KOPT-K1 (cell line): Measurements from ENCODE around the gene DAGLB.
A peak's percentile ranks its signal among the peaks of the same experiment; 100 is the strongest.

Source experiments
- H3K27ac ChIP-seq: fragments of 200-600 bp; sonication (generic); 2 replicates; pipeline ENCODE4 v1.5.1; 2016; ENCODE audit warnings: antibody characterized with exemption, mild to moderate bottlenecking, low read depth, low read length; ENCODE audit not compliant: poor library complexity, severe bottlenecking
- H3K36me3 ChIP-seq: fragments of 200-600 bp; sonication (generic); 2 replicates; pipeline ENCODE4 v1.5.1; 2017; ENCODE audit warnings: antibody characterized with exemption, mild to moderate bottlenecking, low read length, moderate library complexity; ENCODE audit not compliant: insufficient read depth
- H3K9me3 ChIP-seq: fragments of 200-600 bp; sonication (generic); 2 replicates; pipeline ENCODE4 v1.5.1; 2017; ENCODE audit warnings: antibody characterized with exemption, low read length, mild to moderate bottlenecking; ENCODE audit not compliant: insufficient read depth, poor library complexity, severe bottlenecking

Gene DAGLB

DNA sequence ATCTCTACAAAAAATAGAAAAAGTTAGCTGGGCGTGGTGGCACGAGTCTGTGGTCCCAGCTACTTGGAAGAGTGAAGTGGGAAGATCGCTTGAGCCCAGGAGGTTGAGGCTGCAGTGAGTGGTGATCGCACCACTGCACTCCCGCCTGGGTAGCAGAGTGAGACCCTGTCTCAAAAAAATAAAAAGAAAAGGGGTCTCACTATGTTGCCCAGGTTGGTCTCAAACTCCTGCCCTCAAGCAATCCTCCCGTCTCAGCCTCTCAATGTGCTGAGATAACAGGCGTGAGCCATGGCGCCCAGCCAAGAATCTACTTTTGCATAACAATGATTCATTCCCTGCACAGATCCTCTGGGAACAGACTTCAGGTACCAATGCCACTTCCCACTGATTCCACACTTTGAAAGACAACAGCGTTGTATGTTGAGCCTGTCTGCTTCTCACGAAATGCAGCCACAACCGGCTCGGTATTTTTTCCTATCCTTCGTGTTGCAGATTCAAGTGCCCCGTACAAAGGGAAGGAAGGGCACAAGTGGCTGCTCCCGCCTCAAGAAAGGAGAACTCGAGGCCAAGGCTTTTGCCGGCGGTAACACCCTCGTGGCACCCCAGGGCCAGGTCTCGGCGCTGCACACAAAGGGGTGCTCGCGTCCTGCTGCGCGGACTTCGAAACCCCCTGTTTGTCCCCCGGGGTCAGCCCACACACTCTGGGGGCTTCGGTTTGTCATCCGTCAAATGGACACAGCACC is 745 bp downstream of the DAGLB start:
- Histone ChIP-seq H3K36me3 (peaks cover 41% of the 10 kb centered on the region), H3K27ac (peak overlapping the region; percentile 65), H3K9me3 (no peaks in the 10 kb centered on the region)

DNA sequence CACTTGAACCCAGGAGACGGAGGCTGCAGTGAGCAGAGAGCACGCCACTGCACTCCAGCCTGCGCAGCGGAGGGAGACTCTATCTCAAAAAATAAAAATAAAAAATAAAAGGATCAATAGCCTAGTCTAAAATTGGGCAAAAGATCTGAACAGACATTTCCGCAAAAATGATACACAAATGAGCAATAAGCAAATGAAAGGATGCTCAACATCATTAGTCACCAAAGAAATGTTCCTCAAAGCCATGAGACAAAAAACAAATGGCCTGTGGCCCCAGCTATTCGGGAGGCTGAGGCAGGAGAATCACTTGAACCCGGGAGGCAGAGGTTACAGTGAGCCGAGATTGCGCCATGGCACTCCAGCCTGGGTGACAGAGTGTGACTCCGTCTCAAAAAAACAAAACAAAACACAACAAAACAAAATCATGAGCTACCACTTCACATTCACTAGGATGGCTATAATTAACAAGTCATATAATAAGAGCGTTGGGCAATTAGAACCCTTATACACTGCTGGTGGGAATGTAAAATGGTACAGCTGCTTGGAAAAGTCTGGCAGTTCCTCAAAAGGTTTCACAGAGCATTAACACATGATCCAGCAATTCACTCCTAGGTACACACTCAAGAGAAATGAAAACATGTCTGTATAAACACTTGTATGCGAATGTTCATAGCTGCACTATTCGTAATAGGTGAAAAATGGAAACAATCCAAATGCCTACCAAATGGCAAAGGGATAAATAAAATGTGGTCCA is 3.1 kb downstream of the DAGLB start:
- no peak overlapping the region for H3K27ac ChIP-seq
- no peaks in the 10 kb centered on the region for H3K9me3 ChIP-seq
- H3K36me3 ChIP-seq = peaks cover 55% of the 10 kb centered on the region

DNA sequence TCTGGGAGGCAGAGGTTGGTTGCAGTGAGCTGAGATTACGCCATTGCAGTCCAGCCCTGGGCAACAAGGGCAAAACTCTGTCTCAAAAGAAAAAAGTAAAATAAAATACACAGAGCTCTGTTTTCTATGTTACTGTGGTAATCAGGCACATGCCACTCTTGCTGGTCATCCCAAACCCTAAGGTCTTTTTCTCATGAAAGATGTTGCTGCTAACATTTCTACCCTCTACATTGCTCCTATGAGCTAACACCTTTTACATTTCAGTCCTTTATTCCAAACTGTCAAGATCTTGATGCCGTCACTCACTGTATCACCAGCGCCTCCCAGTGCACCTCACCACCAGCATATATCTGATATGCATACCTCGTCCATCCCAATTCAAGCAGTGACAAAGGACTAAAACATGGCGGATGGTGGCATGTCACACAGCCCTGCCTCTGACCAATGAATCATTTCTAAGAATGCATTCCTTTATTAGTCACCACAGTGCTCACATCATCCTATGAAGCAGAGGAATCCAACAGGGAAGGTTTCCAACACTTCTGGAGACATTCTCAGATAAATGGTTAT is 4.3 kb downstream of the DAGLB start:
- peaks cover 55% of the 10 kb centered on the region for H3K36me3 ChIP-seq

DNA sequence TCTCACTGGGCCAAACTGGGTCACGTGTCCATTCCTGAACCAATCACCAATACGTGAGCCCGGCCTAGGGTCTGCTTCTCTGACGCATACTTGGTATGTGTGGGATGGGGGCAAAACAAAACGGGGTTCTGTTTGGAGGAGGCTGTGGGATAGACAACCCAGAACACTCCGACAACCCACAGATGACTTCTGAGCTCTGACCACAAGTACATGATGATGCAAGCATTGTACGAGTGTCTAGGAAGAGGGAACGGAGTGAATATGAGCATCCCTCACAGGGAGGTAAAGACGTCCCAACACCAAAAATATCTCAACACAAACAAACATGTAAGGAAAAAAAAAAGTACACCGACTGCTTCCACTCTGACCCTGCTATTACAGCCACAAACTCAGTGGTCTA is 5.6 kb downstream of the DAGLB start:
- H3K27ac ChIP-seq = no peak overlapping the region
- no peaks in the 10 kb centered on the region for H3K9me3 ChIP-seq
- H3K36me3 ChIP-seq = peaks cover 55% of the 10 kb centered on the region

More for the DNA sequence above, 4.3 kb downstream of the DAGLB start:
- Histone ChIP-seq H3K27ac (no peak overlapping the region), H3K9me3 (no peaks in the 10 kb centered on the region)

DNA sequence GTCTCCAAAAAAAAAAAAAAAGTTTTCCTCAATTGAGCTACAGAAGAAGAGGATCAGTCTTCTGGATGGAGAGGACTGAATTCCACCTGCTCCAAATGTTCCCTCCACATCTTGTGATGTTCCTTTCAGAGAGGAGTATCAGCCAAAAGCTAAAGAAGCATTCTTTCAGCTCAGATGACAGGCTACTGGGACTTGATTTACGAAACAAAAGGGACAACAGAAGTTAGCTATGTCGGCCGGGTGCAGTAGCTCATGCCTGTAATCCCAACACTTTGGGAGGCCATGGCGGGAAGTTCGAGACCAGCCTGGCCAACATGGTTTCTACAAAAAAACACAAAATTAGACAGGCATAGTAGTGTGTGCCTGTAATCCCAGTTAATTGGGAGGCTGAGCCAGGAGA is 7.4 kb downstream of the DAGLB start:
- no peaks in the 10 kb centered on the region for H3K9me3 ChIP-seq
- no peak overlapping the region for H3K27ac ChIP-seq
- peaks cover 48% of the 10 kb centered on the region for H3K36me3 ChIP-seq

DNA sequence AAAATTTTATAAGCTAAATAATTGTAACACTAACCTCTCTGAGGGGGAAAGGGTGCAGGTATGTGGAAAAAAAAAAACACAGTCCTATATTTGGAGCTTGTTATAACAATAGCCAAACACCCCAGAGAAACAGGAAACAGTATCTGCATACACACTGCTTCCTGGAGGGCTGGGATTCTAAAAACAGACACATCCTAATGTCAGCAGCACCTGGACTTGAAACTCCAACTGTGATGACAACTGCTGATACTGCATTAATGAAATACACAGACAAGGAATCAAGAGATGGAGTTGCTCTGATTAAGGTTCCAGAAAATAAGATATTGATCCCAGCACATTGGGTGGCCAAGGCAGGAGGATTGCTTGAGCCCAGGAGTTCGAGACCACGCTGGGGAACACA is 9.3 kb downstream of the DAGLB start:
- Histone ChIP-seq H3K36me3 (peaks cover 48% of the 10 kb centered on the region), H3K9me3 (no peaks in the 10 kb centered on the region), H3K27ac (peak overlapping the region; percentile 19)

DNA sequence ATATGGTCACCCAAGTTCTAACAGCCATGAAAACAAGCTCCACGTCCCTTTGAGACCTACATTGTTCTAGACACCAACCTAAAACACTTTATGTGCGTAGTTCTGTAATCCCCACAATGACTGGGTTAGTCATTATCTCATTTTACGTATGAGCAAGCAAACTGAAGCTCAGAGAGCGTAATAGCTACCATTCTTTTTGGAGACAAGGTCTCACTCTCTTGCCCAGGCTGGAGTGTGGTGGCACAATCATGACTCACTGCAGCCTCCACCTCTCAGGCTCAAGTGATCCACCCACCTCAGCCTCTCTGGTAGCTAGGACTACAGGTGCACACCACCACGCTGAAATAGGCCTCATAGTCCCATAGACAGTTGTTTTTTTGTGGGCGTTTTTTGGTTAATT is 10.5 kb downstream of the DAGLB start:
- Histone ChIP-seq H3K36me3 (peaks cover 46% of the 10 kb centered on the region), H3K27ac (no peak overlapping the region), H3K9me3 (no peaks in the 10 kb centered on the region)

DNA sequence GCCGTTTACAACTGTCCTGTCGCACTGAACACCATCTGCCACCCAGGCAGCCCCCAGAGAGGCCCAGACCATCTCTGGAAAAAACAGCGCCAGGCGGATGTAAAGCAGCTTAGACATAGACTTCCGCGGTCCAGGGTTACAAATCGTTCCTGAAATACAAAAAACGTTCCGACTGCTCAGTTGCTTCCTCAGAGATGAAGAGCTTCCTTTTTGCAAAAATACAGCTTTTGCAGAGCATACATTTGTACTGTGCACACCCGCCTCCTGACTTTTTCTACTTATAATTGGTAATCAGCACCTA is 11.4 kb downstream of the DAGLB start:
- Histone ChIP-seq H3K36me3 (peaks cover 47% of the 10 kb centered on the region), H3K27ac (no peak overlapping the region), H3K9me3 (no peaks in the 10 kb centered on the region)

DNA sequence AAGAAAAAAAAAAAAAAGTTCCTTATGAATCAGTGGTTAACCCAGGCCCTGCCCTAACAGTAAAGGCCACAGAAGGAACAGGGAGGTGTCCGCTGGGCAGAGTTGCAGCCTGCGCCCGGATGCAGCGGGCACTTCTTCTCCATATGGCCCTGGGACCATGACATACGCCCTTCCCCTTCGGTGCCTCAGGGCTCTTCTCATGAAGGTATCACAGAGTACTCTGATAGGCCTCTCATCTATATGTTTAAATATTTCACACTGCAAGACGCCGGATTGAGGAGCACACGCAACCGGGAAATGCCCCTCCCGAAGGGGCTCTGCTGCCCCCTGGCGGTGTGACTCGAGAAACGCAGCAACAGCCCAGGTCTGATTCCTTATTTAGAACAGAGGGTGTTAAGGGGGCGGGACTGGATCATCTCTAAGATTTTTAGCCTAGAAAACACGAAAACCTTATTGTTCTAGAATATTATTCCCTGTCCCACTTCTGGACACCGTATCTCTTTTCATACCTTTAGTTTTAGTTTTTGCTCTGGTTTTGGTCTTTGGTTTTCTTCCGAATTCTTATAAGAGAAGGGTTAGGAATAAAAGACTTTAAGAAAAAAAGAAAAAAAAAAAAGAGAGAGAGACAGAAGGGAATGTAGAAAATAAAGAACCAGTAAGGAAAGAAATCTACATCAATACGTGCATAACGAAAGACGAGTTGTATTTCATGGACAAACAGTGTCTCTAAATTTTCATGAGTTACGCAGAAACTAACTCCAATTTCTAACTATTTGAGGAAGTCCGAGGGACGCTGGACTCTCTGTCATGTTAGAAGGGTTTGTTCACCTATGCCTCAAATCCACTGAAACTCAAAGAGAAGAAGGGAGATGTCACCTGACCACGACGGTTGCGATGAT is 12.0 kb downstream of the DAGLB start:
- no peaks in the 10 kb centered on the region for H3K9me3 ChIP-seq
- H3K27ac ChIP-seq = no peak overlapping the region
- peaks cover 53% of the 10 kb centered on the region for H3K36me3 ChIP-seq

DNA sequence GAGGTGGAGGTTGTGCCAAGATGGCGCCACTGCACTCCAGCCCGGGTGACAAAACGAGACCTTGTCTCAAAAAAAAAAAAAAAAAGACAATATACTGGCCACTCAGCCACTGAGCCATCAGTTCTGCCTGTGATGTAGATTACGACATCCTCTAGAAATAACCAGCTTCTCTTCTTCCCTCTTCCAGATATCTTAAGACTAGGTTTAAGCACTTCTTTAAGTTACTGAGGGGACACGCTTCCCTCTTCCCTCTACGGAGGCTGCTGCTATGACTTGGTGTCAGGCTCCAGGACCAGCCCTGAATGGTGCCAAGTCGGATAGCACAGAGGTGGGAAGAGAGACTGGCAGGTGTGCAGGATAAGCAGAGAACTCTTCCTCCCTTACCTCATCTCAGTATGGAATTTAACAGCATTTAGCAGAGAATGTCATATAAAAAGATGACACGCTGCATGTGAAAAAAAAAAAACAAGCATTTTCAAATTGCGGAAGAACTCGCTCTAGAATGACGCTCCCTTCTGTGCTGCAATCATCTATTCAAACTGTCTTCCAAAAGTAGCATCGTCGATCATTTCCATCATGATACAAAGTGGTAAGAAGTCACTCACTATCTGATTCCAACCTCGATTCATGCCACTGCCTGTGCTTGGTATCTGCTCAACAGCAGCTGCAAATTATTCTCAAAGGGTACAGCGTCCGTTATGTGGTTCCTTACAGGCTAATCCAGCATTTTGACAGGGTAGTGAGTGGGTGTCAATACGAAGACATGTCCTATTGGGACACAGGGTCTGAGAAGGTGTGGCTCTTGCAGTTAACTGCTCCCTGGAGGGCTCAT is 13.8 kb downstream of the DAGLB start:
- no peaks in the 10 kb centered on the region for H3K9me3 ChIP-seq
- peaks cover 59% of the 10 kb centered on the region for H3K36me3 ChIP-seq
- H3K27ac ChIP-seq = no peak overlapping the region

DNA sequence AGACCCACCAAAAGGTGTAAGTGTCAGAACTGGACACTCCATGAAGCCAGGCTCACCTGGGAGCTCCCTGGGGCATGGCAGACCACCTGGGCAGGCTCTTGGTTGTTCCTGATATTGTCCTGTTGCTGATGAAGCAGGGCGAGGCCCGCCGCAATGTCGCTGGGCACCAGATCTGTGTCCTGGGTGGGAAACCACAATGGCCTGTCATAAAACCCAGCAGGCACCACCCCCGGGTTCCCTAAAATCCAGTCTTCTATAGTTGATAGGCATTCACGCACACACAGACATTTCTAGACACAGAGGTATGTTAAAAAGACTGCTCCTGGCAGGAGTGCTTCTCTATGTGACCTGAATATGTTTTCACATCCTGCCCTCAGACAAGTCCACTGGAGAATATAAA is 15.0 kb downstream of the DAGLB start:
- no peak overlapping the region for H3K27ac ChIP-seq
- H3K36me3 ChIP-seq = peaks cover 71% of the 10 kb centered on the region
- H3K9me3 ChIP-seq = no peaks in the 10 kb centered on the region

DNA sequence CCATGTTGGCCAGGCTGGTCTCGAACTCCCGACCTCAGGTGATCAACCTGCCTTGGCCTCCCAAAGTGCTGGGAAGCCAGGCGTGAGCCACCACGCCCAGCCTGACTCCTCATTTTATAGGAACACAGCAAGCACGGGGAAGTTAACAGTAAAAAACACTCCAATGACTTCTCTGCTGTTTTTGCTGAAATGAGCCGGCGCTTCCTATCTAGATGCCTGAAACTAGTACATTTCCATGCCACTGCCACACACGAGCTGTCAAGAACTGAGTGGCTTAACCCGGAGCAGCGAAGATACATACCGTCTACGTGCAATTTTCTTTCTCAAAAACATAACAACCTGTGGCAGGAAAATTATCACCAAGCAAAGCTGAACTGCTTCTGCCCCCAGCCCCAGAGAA is 16.8 kb downstream of the DAGLB start:
- H3K36me3 ChIP-seq = peaks cover 89% of the 10 kb centered on the region
- H3K27ac ChIP-seq = no peak overlapping the region
- H3K9me3 ChIP-seq = no peaks in the 10 kb centered on the region

DNA sequence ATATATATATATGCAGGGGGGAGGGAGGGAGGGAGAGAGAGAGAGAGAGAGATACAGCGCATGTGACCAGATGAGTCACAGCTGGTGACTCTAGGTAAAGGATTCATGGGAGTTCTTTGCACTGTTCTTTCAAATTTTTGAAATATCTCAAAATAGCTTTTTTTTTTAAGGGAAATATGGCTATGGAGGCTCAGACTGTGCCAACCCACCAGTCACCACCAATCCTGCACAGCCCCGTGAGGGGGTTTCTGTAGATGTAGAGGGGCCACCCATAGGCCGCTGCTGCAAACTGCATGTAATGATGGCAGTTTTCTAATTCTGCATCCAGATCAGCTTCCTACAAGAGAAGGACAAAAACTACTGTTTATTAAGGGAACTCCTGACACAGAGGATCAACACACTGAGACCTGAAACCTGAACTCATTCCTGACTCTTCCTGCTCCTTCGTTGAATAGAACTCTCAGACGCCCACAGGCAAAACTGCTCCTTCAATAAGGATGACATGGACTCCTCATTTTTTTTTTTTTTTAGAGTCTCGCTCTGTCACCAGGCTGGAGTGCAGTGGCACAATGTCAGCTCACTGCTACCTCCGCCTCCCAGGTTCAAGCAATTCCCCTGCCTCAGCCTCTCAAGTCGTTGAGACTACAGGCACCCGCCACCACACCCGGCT is 17.3 kb downstream of the DAGLB start:
- H3K9me3 ChIP-seq = no peaks in the 10 kb centered on the region
- H3K27ac ChIP-seq = no peak overlapping the region
- peaks cover 94% of the 10 kb centered on the region for H3K36me3 ChIP-seq

DNA sequence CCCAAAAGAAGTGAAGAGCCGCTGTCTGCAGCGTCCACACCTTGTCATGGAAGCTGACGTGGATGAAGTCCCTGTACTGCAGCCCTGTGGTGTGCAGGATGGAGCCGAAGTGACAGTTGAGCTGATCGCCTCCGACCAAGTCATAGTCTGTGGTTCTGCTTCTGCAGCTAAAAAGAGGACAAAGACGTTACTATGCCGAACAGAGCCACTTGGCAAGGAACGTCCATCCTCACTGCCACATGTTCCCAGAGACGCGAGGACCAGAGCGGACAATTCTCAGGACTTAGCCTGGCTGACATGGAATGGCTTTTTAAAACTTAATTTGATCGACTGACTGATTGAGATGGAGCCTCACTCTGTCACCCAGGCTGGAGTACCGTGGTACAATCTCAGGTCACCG is 21.8 kb downstream of the DAGLB start:
- Histone ChIP-seq H3K27ac (no peak overlapping the region), H3K36me3 (peaks cover 92% of the 10 kb centered on the region), H3K9me3 (no peaks in the 10 kb centered on the region)
